Epithelial cell of prostate (primary cell): ENCODE data around the gene APOL6.

Experiments used
- DNase-seq: peaks from one replicate; pipeline ENCODE4 v3.0.0-alpha.2; 2011; ENCODE audit warnings: low read depth, low spot score
- H3K27ac ChIP-seq: fragments of 450-650 bp; 2 replicates; pipeline ENCODE4 v1.5.1; 2017; ENCODE audit warnings: mild to moderate bottlenecking

APOL6 gene

GRCh38 chr22:35648066-35649025 is at the start of gene APOL6:
TSS of gene APOL6 (plus strand) at chr22:35648446. CDS start at chr22:35656426, 7,980 bp downstream.
- peak within 1 kb of the TSS; percentile 78 for H3K27ac ChIP-seq
- DNase-seq = no peak

- DNase-seq = no peak
- no peak overlapping the region for H3K27ac ChIP-seq
Measured at GRCh38 chr22:35599364-35599763, 48.9 kb upstream of the APOL6 start.

GRCh38 chr22:35600476-35600875 is 47.8 kb upstream of the APOL6 start:
- DNase-seq = no peak
- no peak overlapping the region for H3K27ac ChIP-seq

GRCh38 chr22:35601013-35601580 is 47.1 kb upstream of the APOL6 start:
- no peak overlapping the region for H3K27ac ChIP-seq
- no peak for DNase-seq

- peak; percentile 86 for DNase-seq
- peak overlapping the region; percentile 49 for H3K27ac ChIP-seq
Measured at GRCh38 chr22:35601743-35602615, 46.3 kb upstream of the APOL6 start.

GRCh38 chr22:35604621-35605368 is 43.5 kb upstream of the APOL6 start:
- H3K27ac ChIP-seq = no peak overlapping the region
- no peak for DNase-seq

- no peak overlapping the region for H3K27ac ChIP-seq
- no peak for DNase-seq
Measured at GRCh38 chr22:35605369-35605680, 42.9 kb upstream of the APOL6 start.

GRCh38 chr22:35605851-35606481 is 42.3 kb upstream of the APOL6 start:
- no peak overlapping the region for H3K27ac ChIP-seq
- no peak for DNase-seq

GRCh38 chr22:35606916-35607315 is 41.3 kb upstream of the APOL6 start:
- DNase-seq = no peak

GRCh38 chr22:35608088-35608487 is 40.2 kb upstream of the APOL6 start:
- DNase-seq = no peak
- H3K27ac ChIP-seq = no peak overlapping the region

More at GRCh38 chr22:35606916-35607315, 41.3 kb upstream of the APOL6 start:
- no peak overlapping the region for H3K27ac ChIP-seq

- H3K27ac ChIP-seq = no peak overlapping the region
- DNase-seq = no peak
Measured at GRCh38 chr22:35609261-35609660, 39.0 kb upstream of the APOL6 start.

- DNase-seq = no peak
- no peak overlapping the region for H3K27ac ChIP-seq
Measured at GRCh38 chr22:35609761-35610160, 38.5 kb upstream of the APOL6 start.

- no peak overlapping the region for H3K27ac ChIP-seq
- no peak for DNase-seq
Measured at GRCh38 chr22:35610741-35611140, 37.5 kb upstream of the APOL6 start.

- no peak for DNase-seq
- H3K27ac ChIP-seq = no peak overlapping the region
Measured at GRCh38 chr22:35611200-35611890, 36.9 kb upstream of the APOL6 start.

- no peak for DNase-seq
- H3K27ac ChIP-seq = no peak overlapping the region
Measured at GRCh38 chr22:35611891-35612576, 36.2 kb upstream of the APOL6 start.

- no peak for DNase-seq
- no peak overlapping the region for H3K27ac ChIP-seq
Measured at GRCh38 chr22:35612903-35613302, 35.3 kb upstream of the APOL6 start.

- H3K27ac ChIP-seq = no peak overlapping the region
- DNase-seq = no peak
Measured at GRCh38 chr22:35614404-35614803, 33.8 kb upstream of the APOL6 start.

- no peak overlapping the region for H3K27ac ChIP-seq
- DNase-seq = no peak
Measured at GRCh38 chr22:35615156-35615555, 33.1 kb upstream of the APOL6 start.
